ENCODE results near the gene CAMK1D. TPM values are rescaled to one million over a fixed set of nuclear protein-coding genes. Genes with fewer than 3 reads are reported as not detected.

The CAMK1D gene
- total RNA-seq, 1 donor from 2014 or later: 6.5 TPM

DNA sequence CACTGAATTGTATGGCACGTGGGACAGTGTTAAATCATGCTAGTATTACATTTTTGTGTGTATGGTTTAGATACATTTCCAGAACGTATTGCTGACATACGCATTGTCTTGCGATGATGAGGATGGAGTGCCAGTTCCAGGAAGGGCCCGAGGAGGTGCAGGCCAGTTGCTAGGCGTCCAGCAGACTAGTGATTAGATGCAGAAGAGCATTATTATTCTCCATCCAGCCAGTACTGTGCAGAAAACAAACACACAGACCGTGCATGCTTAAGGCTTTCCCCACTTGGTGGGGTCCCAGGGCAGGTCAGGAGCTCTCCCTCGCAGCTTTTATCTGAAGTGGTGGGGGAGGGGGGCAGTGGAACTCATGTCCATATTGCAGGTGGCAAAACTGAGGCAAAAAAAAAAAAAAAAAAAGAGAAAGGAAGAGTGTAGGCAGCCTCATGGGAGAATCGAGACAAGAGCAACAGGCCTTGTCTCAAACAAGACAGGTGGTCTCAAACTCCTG lies 189.2 kb downstream of the CAMK1D start:
- no peaks in the 10 kb centered on the region for H3K27me3 Mint-ChIP-seq (ENCODE audit: low read depth)
- H3K4me1 Mint-ChIP-seq: peaks cover 24% of the 10 kb centered on the region
- H3K36me3 Mint-ChIP-seq (ENCODE audit: low read depth): no peaks in the 10 kb centered on the region
- no peak for DNase-seq (ENCODE audit: low read depth, low spot score)
- no peaks in the 10 kb centered on the region for H3K9me3 Mint-ChIP-seq
- H3K27ac Mint-ChIP-seq (ENCODE audit: unreplicated experiment): no peak overlapping the region
- no peak overlapping the region for H3K4me3 Mint-ChIP-seq
- TF ChIP-seq, protein P1, sequence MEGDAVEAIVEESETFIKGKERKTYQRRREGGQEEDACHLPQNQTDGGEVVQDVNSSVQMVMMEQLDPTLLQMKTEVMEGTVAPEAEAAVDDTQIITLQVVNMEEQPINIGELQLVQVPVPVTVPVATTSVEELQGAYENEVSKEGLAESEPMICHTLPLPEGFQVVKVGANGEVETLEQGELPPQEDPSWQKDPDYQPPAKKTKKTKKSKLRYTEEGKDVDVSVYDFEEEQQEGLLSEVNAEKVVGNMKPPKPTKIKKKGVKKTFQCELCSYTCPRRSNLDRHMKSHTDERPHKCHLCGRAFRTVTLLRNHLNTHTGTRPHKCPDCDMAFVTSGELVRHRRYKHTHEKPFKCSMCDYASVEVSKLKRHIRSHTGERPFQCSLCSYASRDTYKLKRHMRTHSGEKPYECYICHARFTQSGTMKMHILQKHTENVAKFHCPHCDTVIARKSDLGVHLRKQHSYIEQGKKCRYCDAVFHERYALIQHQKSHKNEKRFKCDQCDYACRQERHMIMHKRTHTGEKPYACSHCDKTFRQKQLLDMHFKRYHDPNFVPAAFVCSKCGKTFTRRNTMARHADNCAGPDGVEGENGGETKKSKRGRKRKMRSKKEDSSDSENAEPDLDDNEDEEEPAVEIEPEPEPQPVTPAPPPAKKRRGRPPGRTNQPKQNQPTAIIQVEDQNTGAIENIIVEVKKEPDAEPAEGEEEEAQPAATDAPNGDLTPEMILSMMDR (conservative IDR thresholded peaks at IDR 0.05): no peak

DNA sequence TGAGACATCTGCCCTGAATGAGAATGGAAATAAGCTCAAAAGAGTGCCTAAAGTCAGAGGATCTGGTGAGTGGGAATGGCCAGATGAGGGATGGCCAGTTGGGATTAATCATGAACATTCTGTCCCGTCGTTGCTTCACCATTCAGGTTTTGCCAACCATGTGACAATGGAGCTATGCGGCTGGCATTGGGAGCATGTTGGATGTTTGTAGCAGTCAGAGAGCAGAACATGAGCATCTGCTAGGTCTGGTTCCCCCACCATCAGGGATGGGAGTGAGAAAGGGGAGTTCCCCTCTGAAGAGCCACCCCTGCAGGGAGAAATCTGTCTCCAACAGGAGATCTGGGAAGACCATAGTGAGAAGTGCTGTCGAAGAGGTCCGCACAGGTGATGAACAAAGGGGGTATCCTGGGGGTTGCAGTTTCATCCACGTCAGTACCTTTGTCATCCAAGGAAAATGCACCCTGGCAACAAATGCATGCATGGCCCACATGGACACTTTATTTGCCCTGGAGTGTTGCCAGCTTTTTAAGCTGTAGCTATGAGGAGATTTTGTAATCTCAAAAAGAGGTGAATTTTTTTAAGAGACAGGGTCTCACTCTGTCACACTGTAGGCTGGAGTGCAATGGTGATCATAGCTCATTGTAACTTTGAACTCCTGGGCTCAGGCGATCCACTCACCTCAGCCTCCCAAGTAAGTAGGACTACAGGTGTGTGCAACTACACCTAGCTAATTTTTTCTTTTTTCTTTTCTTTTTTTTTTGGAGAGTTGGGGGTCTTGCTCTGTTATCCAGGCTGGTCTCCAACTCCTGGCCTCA lies 190.2 kb downstream of the CAMK1D start:
- Mint-ChIP-seq H3K36me3 (ENCODE audit: low read depth) (no peaks in the 10 kb centered on the region), H3K9me3 (no peaks in the 10 kb centered on the region), H3K4me3 (no peak overlapping the region), H3K27ac (ENCODE audit: unreplicated experiment) (no peak overlapping the region), H3K4me1 (peaks cover 32% of the 10 kb centered on the region), H3K27me3 (ENCODE audit: low read depth) (no peaks in the 10 kb centered on the region)
- no peak for DNase-seq (ENCODE audit: low read depth, low spot score)
- TF ChIP-seq, protein P1 (conservative IDR thresholded peaks at IDR 0.05): no peak

DNA sequence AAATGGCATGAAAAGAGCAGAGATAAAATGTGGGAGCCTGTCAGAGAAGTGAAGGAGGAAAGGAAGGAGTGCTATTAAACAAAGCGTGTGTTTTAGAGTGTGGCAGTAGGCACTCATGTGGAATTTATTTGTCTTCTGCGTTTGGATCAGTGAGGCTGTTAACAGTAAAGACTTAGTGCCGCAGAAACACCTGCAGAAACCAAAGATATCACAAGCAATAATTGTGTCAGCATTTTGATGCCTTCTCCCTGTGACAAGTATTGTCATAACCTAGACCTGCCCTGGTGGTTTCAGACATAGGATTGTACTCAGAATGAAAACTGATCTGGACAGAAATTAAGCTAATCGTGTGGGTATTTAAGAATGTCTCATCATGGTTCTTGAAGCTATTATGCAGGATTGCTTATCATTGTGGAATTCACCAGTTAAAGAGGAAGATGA lies 191.0 kb downstream of the CAMK1D start:
- no peaks in the 10 kb centered on the region for H3K27me3 Mint-ChIP-seq (ENCODE audit: low read depth)
- TF ChIP-seq, protein P1 (conservative IDR thresholded peaks at IDR 0.05): no peak
- H3K4me1 Mint-ChIP-seq: peaks cover 34% of the 10 kb centered on the region
- H3K9me3 Mint-ChIP-seq: no peaks in the 10 kb centered on the region
- no peak overlapping the region for H3K4me3 Mint-ChIP-seq
- no peak for DNase-seq (ENCODE audit: low read depth, low spot score)
- no peak overlapping the region for H3K27ac Mint-ChIP-seq (ENCODE audit: unreplicated experiment)
- H3K36me3 Mint-ChIP-seq (ENCODE audit: low read depth): no peaks in the 10 kb centered on the region

DNA sequence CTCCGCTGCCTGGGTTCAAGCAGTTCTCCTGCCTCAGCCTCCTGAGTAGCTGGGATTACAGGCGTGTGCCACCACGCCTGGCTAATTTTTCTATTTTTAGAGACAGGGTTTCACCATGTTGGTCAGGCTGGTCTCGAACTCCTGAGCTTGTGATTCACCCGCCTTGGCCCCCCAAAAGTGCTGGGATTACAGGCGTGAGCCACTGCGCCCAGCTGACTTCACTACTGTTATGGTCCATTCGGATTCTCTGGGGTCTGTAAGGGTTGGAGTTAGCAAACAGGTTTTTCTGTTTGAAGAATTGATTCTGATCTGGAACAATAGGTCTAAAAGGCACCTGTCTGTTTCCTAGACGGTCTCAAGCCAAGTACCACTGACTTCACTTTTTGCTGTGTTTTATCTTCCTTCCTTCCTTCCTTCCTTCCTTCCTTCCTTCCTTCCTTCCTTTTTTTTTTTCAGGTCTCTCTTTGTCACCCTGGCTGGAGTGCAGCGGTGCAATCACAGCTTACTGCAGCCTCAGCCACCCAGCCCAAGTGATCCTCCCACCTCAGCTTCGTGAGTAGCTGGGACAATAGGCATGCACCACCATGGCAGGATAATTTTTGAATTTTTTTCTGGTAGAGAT lies 192.2 kb downstream of the CAMK1D start:
- Mint-ChIP-seq H3K9me3 (peaks cover 7% of the 10 kb centered on the region), H3K27ac (ENCODE audit: unreplicated experiment) (peak overlapping the region; percentile 76), H3K4me3 (no peak overlapping the region), H3K4me1 (peaks cover 43% of the 10 kb centered on the region), H3K36me3 (ENCODE audit: low read depth) (peaks cover 3% of the 10 kb centered on the region), H3K27me3 (ENCODE audit: low read depth) (no peaks in the 10 kb centered on the region)
- TF ChIP-seq, protein P1 (conservative IDR thresholded peaks at IDR 0.05): no peak
- no peak for DNase-seq (ENCODE audit: low read depth, low spot score)

DNA sequence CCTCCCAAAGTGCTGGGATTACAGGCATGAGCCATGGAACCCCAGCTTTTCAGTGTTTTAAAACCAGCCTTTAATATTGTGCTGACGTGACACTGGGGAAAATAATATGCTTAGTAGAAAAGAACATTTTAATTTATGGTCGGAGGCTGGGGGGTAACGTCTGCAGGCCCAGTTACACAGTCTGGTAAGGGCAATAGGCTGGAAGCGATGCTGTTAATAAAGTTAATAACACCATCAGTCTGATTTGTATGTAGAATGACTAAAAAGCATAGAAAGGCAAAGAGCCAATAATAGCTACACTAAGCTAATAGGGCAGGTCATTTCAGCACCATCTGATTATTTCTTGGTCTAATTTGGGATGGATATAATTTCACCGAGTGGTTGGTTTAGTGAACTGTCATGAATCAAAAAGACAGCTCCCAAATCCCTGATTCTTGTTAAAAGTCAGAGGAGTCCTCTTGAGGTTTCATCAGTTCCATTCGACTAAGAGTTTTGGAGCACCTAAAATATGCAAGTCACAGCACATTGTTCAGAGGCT lies 192.9 kb downstream of the CAMK1D start:
- Mint-ChIP-seq H3K9me3 (peaks cover 7% of the 10 kb centered on the region), H3K36me3 (ENCODE audit: low read depth) (peaks cover 3% of the 10 kb centered on the region), H3K4me3 (no peak overlapping the region), H3K4me1 (peaks cover 47% of the 10 kb centered on the region), H3K27me3 (ENCODE audit: low read depth) (no peaks in the 10 kb centered on the region), H3K27ac (ENCODE audit: unreplicated experiment) (no peak overlapping the region)
- no peak for DNase-seq (ENCODE audit: low read depth, low spot score)
- TF ChIP-seq, protein P1 (conservative IDR thresholded peaks at IDR 0.05): no peak

Data from neural crest cell (in vitro differentiated cells).